Left cardiac atrium (tissue), 4 donors: ENCODE data around the gene GSS. TPM values are rescaled to one million over a fixed set of nuclear protein-coding genes. Genes with fewer than 3 reads are reported as not detected.

Source experiments
- ATAC-seq, 2 donors: fragments of 200-7000 bp; cut with Tn5 transposase; one replicate each; pipeline ENCODE4 v1.9.1; 2020; ENCODE audit warnings: mild to moderate bottlenecking in 2 of 2, moderate library complexity in 2 of 2
- DNase-seq: peaks from one replicate; pipeline ENCODE4 v3.0.0-alpha.2; 2020
- intact Hi-C, 2 donors: fragments of 100-400 bp; cut with DNase I; formaldehyde crosslinking; loops; one replicate each; pipeline versions ENCODE4 v1.14.1 to v1.15.1; 2022 to 2023
- total RNA-seq, 2 donors: library from RNA; stranded (reverse); fragmentation: NEBNext Ultra II Directional; extraction: Animal tissue kit (Norgen Biotek cat#: 25700); gene quantifications; one replicate each; pipeline ENCODE4 v1.2.1, GENCODE V29; 2021
- donor health status: DM: no; HTN: yes; CAD: no.
- donor health status: DM: no; HTN: yes; CAD: no; lungs with severe emphysema.
- donor health status: DM: yes; HTN: yes; CAD: no.
- donor health status: Dilated cardiomyopathy.

The GSS gene
- total RNA-seq, 2 donors from 2014 or later: 20.1 to 27.2 TPM

- intact Hi-C loops: no loop called here
- DNase-seq: peak; percentile 21
Observed at GRCh38 chr20:34982270-34983088, 26.9 kb upstream of the GSS start.

GRCh38 chr20:34980543-34981233, 25.1 kb upstream of the GSS start:
- DNase-seq: peak; percentile 29
- intact Hi-C loops: no loop called here

More at GRCh38 chr20:34982270-34983088, 26.9 kb upstream of the GSS start:
- ATAC-seq: no peak

GRCh38 chr20:34979366-34980153, 24.0 kb upstream of the GSS start:
- intact Hi-C loops: no loop called here
- ATAC-seq (peak; percentile 49 to 65), DNase-seq (peak; percentile 63)

More at GRCh38 chr20:34980543-34981233, 25.1 kb upstream of the GSS start:
- ATAC-seq: peak in 1 of 2 donors; percentile 2

GRCh38 chr20:34978092-34978744, 22.6 kb upstream of the GSS start:
- intact Hi-C loops: no loop called here
- ATAC-seq (peak; percentile 61 to 63), DNase-seq (peak; percentile 30)

GRCh38 chr20:34977365-34978091, 21.9 kb upstream of the GSS start:
- DNase-seq (peak; percentile 58), ATAC-seq (peak; percentile 48 to 55)
- intact Hi-C loops: no loop called here

- intact Hi-C loops: no loop called here
- no peak for ATAC-seq
- DNase-seq: no peak
Observed at GRCh38 chr20:34976286-34976685, 20.7 kb upstream of the GSS start.

GRCh38 chr20:34974246-34974645, 18.6 kb upstream of the GSS start:
- intact Hi-C loops: no loop called here
- ATAC-seq: no peak
- DNase-seq: no peak

- no peak for ATAC-seq
Observed at GRCh38 chr20:34971561-34972235, 16.1 kb upstream of the GSS start.

GRCh38 chr20:34970846-34971560, 15.4 kb upstream of the GSS start:
- DNase-seq: no peak

More at GRCh38 chr20:34971561-34972235, 16.1 kb upstream of the GSS start:
- intact Hi-C loops: no loop called here
- DNase-seq: no peak

GRCh38 chr20:34970193-34970840, 14.7 kb upstream of the GSS start:
- intact Hi-C loops: no loop called here
- DNase-seq: no peak
- ATAC-seq: peak in 1 of 2 donors; percentile 21

More at GRCh38 chr20:34970846-34971560, 15.4 kb upstream of the GSS start:
- no peak for ATAC-seq
- intact Hi-C loops: no loop called here

- DNase-seq (no peak), ATAC-seq (peak in 1 of 2 donors; percentile 7)
- intact Hi-C loops: no loop called here
Observed at GRCh38 chr20:34968042-34968775, 12.6 kb upstream of the GSS start.

GRCh38 chr20:34967421-34967820, 11.8 kb upstream of the GSS start:
- DNase-seq: no peak
- ATAC-seq: no peak
- intact Hi-C loops: no loop called here

GRCh38 chr20:34965051-34965450, 9.4 kb upstream of the GSS start:
- DNase-seq: no peak
- intact Hi-C loops: no loop called here

GRCh38 chr20:34964486-34964885, 8.9 kb upstream of the GSS start:
- intact Hi-C loops: no loop called here
- DNase-seq (no peak), ATAC-seq (no peak)

More at GRCh38 chr20:34965051-34965450, 9.4 kb upstream of the GSS start:
- no peak for ATAC-seq

- intact Hi-C loops: loop anchor here in 1 of 2 donors (5.0 kb wide), 1 partner anchor 85 kb away; the partner anchor contains the start of gene GGT7
- no peak for ATAC-seq
- no peak for DNase-seq
Observed at GRCh38 chr20:34956751-34957472, 1.3 kb upstream of the GSS start.
